HFF-Myc (cell line): ENCODE data around the gene OR12D2.

Experiments
- DNase-seq: peaks from one replicate; pipeline ENCODE4 v3.0.0-alpha.2; 2011; ENCODE audit warnings: low read depth; ENCODE audit errors: extremely low read depth
- H3K4me3 ChIP-seq: replicated peaks from 2 replicates; pipeline ENCODE4 v1.5.1; 2011; ENCODE audit warnings: low read depth, mild to moderate bottlenecking, control low read depth, low read length
- TF ChIP-seq, protein P1 (sequence below): IDR thresholded peaks from 2 replicates; pipeline ENCODE4 v1.5.1; 2012; ENCODE audit warnings: mild to moderate bottlenecking, low read depth, low read length, control low read depth; ENCODE audit errors: missing control alignments

OR12D2 gene

DNA sequence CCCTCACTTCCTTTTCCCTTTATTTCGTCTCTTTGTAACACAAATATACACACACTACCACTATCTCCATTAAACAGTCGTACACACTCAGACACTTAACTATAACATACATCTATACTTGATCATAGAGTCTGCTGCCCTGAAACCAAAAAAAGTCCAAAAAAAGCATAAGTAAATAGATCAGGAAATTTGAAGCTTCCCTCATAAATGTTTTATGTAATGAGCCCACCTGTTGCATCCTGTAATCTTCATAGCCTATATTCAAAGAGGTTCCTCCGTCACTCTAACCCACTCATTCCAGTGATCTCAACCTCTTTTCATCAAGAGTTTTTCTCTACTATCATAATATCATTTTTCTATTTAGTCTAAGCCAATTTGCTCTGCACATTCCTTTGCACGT is 6.9 kb upstream of the OR12D2 start:
- DNase-seq: no peak
- TF ChIP-seq, protein P1, sequence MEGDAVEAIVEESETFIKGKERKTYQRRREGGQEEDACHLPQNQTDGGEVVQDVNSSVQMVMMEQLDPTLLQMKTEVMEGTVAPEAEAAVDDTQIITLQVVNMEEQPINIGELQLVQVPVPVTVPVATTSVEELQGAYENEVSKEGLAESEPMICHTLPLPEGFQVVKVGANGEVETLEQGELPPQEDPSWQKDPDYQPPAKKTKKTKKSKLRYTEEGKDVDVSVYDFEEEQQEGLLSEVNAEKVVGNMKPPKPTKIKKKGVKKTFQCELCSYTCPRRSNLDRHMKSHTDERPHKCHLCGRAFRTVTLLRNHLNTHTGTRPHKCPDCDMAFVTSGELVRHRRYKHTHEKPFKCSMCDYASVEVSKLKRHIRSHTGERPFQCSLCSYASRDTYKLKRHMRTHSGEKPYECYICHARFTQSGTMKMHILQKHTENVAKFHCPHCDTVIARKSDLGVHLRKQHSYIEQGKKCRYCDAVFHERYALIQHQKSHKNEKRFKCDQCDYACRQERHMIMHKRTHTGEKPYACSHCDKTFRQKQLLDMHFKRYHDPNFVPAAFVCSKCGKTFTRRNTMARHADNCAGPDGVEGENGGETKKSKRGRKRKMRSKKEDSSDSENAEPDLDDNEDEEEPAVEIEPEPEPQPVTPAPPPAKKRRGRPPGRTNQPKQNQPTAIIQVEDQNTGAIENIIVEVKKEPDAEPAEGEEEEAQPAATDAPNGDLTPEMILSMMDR: no peak
- no peak overlapping the region for H3K4me3 ChIP-seq

DNA sequence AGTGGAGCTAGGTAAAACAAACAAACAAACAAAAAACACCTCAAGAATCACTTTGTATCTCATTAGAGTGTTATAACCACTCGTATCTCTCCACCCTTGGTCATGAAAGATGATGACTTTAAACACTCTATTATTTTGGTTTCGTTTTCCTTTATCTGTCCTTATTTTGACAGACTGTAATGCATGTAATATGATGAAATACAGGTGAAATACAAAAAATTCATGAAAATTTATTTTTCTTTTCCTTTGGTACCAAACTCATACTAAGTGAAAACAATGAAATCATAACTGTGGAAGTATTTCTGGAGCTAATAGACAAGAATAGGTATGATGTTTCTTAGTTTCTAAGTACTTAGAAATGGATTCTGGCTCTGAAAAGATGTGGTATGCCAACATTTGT is 4.1 kb downstream of the OR12D2 start:
- TF ChIP-seq, protein P1: no peak
- DNase-seq: no peak
- H3K4me3 ChIP-seq: no peak overlapping the region

DNA sequence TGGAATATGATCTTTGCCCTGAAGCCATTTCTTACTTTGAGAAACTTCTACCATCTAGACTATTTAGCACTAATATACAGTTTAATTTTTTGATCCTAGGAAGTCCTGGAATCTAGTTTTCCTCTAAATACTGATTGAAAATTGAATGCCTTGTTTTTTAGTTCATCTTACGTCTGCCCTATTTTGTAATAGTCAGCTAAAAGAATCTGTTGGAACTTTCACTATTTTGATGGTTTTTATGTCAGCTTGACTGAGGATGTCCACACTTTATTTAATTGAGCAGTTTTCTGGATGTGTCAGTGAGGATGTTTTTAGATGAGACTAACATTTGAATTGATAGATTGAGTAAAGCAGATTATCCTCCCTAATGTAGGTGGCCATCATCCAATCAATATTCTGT is 8.4 kb downstream of the OR12D2 start:
- DNase-seq: no peak
- H3K4me3 ChIP-seq: no peak overlapping the region
- TF ChIP-seq, protein P1: no peak

DNA sequence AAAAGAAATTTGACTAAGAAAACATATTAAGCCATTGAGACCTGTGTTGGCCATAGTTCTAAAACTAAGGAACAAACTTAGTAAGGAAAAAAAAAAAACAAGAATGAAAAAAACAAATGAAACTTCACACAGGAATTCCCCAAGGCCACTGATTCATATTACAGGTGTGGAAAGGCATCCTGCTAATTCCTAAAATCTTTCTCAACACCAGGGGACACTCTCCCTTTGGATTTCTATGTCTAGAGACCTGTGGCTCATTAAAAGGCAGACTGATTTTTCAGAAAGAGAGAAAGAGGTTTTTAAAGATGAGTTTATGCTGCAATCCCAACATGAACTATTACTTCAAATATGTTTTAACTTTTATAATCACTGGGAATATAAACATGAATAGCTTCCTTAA is 19.2 kb downstream of the OR12D2 start, which contains the start of gene OR12D1:
TSS of gene OR12D1 (plus strand) at position 341 of the 400 bp plus-strand sequence.
- DNase-seq: no peak
- TF ChIP-seq, protein P1: no peak
- H3K4me3 ChIP-seq: no peak within 1 kb of the TSS

DNA sequence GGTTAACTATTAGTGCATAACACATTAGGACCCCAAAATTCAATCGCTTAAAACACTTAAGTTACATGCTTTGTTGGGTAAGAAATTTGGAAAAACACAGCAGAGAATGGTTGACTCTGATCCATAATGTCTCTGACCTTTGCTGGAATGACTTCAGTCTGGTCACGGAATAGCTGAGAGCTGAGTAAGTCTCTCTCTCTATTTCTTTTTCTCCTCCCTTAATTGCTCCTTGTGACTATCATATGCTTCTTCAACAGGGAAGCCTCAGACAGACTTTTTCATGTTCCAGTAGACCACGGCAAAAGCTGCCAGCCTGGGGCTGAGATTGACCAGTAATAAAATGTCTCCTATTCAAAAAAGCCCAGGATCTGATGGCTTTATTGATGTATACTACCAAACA is 24.1 kb downstream of the OR12D2 start:
- no peak overlapping the region for H3K4me3 ChIP-seq
- DNase-seq: no peak
- TF ChIP-seq, protein P1: no peak

DNA sequence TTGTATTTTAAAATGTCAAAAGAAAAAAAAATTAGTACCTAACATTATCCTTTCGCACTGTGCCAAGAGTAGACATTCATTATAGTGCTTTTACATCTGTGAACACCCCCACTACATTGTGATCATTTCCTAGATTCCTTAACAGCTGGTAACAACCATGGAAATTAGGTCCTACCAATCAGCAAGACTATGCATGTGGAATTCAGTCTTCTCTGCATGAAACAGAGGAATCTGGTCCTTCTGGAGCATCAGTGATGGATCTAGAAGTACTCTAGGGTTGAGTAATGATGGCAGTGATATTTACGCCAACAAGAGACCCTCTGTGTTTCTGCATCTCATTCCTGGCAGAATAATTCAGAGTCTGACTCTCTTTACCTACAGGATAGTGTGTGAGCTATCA is 28.7 kb downstream of the OR12D2 start:
- no peak overlapping the region for H3K4me3 ChIP-seq
- TF ChIP-seq, protein P1: no peak
- no peak for DNase-seq

DNA sequence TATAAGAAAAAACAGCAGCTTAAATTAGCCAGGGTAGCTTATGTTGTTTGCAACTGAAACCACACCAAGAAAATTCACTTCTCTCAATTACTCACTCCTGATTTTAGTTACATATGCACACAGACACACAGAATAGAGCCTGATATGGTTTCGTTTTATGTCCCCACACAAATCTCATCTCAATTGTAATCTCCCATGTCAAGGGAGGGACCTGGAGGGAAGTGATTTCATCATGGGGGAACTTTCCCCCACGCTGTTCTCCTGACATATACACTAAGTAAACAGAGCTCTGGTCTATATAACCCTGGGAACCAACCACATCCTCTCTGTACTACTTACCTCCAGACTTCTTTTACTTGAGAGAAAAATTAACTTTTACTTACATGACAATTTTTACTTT is 29.1 kb downstream of the OR12D2 start:
- TF ChIP-seq, protein P1: no peak
- DNase-seq: no peak

More for the DNA sequence above, 29.1 kb downstream of the OR12D2 start:
- no peak overlapping the region for H3K4me3 ChIP-seq
